Choroid plexus epithelial cell (primary cell): Measurements from ENCODE around the gene KLHL29.

Experiments used
- DNase-seq: peaks from one replicate; pipeline ENCODE4 v3.0.0-alpha.2; 2010; ENCODE audit warnings: low read depth
- H3K4me3 ChIP-seq: 2 replicates; pipeline ENCODE4 v1.5.1; 2011; ENCODE audit warnings: low read depth, mild to moderate bottlenecking, control low read depth, low read length, moderate library complexity
- TF ChIP-seq, protein P1 (sequence below): conservative IDR thresholded peaks from 2 replicates; pipeline ENCODE4 v1.5.1; 2011; ENCODE audit warnings: low read depth, mild to moderate bottlenecking, control low read depth, inconsistent platforms, low read length, moderate library complexity

The KLHL29 gene

GRCh38 chr2:23532391-23533337 is 147.7 kb downstream of the KLHL29 start:
- no peak overlapping the region for H3K4me3 ChIP-seq
- peak; percentile 43 for DNase-seq
- TF ChIP-seq, protein P1, sequence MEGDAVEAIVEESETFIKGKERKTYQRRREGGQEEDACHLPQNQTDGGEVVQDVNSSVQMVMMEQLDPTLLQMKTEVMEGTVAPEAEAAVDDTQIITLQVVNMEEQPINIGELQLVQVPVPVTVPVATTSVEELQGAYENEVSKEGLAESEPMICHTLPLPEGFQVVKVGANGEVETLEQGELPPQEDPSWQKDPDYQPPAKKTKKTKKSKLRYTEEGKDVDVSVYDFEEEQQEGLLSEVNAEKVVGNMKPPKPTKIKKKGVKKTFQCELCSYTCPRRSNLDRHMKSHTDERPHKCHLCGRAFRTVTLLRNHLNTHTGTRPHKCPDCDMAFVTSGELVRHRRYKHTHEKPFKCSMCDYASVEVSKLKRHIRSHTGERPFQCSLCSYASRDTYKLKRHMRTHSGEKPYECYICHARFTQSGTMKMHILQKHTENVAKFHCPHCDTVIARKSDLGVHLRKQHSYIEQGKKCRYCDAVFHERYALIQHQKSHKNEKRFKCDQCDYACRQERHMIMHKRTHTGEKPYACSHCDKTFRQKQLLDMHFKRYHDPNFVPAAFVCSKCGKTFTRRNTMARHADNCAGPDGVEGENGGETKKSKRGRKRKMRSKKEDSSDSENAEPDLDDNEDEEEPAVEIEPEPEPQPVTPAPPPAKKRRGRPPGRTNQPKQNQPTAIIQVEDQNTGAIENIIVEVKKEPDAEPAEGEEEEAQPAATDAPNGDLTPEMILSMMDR, result peak; percentile 4

DNA sequence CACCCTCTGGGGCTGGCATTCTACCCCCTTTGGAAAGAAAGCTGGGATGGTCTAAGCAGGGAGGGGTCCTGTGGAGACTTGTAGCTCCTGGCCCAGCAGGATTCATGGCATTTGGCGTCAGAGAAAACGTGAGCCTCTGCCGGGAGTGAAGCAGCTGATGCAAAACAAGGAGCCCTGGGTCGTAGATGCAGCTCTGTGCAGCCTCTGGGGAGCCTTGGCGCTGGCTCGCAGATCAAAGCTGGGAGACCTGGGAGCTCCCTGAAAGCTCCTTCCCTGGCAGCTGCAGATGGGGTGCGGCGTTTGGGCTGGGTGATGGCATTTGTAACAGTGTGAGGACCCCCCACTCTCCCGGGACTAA is 148.3 kb downstream of the KLHL29 start:
- DNase-seq, result no peak
- H3K4me3 ChIP-seq, result no peak overlapping the region
- TF ChIP-seq, protein P1, result no peak

GRCh38 chr2:23534771-23535170 is 149.8 kb downstream of the KLHL29 start:
- no peak for DNase-seq
- no peak overlapping the region for H3K4me3 ChIP-seq
- TF ChIP-seq, protein P1, result no peak

- no peak overlapping the region for H3K4me3 ChIP-seq
- TF ChIP-seq, protein P1, result no peak
These were observed 151.3 kb downstream of the KLHL29 start for GRCh38 chr2:23536326-23536725.

DNA sequence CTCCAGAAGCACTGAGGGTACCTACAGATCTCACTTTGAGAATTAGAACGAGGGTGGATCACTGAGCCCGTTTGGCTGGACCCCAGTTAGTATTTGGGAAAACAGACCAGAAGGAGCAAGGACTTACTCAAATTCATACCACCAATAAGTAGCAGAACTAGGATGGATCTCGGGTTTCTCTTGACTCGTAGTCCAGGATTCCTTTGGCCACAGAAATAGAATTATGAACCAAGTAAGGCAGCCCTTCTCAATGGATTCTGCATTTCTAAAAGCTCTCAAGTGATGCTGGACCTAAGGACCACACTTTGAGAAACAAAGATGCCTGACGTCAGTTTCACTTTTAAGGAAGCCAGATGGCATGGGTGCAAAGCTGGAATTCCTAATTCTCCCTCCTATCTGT is 153.0 kb downstream of the KLHL29 start:
- no peak overlapping the region for H3K4me3 ChIP-seq
- TF ChIP-seq, protein P1, result no peak
- no peak for DNase-seq

More at GRCh38 chr2:23536326-23536725, 151.3 kb downstream of the KLHL29 start:
- DNase-seq, result no peak

DNA sequence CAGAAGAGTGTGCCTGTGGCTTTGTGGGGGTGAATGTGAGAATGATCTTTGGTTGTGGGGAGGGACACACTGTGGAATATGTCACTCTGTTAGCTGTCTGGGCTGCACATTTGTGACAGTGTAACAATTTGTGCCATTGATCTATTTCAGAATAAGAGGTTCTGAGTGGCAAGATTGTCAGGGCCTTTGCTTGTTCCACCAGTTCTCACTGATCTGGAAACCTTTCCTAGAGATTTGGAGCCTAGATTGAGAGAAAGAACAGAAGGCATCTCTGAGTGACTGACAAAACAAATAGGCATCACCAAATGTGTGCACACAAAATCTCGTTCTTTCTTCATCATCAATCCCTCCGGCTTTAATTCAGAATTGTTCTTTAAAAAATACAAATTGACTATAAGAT is 153.6 kb downstream of the KLHL29 start:
- TF ChIP-seq, protein P1, result no peak
- no peak overlapping the region for H3K4me3 ChIP-seq
- no peak for DNase-seq

- TF ChIP-seq, protein P1, result no peak
- DNase-seq, result no peak
- no peak overlapping the region for H3K4me3 ChIP-seq
These were observed 155.9 kb downstream of the KLHL29 start for GRCh38 chr2:23540804-23541360.
